ENCODE results near the gene DAB2IP.
"Not testable (repeated sequence)": the region's sequence is repeated elsewhere in the genome, so short reads cannot be mapped to it uniquely, and the experiment has no call there.

DAB2IP gene

DNA sequence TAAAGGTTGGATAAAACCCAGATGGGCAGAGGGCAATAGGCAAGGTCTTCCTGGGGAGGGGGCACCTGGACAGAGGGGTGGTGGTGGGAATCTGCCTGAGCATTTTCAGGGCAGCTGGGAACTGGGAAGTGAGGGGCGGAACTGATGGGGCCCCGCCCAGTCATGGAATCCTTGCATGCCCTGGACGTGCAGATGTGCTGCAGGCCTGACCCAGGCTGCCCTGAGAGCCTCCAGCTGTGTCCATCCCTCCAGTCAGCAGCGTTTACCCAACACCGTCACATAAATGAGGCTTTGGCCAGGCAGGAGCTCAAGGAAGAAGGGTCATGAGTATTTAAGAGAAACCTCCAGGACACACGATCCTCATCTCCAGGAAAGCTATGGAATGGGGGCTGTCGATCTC is 70.3 kb downstream of the DAB2IP start:
- DNase-seq (ENCODE audit: low read depth in 2 of 2, low spot score in 1 of 2) = no peak

- DNase-seq (ENCODE audit: low read depth in 2 of 2, low spot score in 1 of 2) = no peak
These were observed 73.8 kb downstream of the DAB2IP start for GRCh38 chr9:121725008-121725775.

DNA sequence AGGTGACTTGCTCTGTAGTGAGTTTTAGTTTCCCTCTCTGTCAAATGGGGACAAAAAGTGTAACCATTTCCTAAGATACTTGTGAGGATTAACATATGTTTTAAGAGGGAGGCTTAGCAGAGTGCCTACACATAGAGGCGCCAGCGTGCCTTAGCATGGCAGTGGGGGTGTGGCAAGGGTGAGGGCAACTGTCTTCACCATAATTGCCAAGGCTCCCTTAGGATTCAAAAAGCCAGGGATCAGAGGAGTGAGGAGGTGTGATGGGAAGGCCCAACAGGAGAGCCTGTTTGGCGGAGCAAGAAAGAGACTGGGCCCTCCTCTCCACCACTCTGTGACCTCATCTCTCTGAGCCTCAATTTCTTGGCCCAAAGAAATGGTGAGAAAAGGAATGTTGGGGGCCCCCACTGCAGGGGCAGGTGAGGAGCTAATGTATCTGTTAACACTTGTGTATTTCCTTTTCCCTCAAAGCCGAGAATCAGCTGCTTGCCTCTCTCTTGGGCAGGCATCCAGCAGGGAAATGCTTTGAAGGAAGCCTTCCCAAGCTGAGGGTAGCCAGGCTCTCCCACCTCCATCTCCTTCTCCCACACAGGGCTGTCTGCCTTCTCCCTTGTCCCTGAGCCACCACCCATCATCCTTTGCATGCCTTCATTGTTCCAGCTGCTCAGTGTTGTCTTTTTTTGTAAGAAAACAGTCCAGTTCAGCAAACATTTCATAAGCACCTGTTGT is 76.0 kb downstream of the DAB2IP start:
- DNase-seq (ENCODE audit: low read depth in 2 of 2, low spot score in 1 of 2) = no peak

DNA sequence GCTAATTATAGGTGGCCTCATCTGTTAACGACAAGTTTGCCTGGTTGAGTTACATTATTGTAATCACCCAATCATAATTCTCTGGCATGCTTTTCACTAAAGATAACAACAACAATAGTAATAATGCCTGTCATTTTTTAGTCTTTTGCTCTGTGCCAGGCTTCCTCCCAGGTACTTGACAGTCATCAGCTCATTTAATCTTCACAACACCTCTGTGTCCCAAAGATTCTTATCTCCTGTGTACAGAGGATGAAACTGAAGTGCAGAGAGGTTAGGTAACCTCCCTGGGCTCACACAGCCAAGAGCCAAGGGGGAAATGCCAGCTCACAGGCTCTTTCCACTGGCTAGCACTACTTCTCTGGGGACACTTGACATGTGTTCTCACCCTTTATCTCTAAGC is 77.5 kb downstream of the DAB2IP start:
- DNase-seq (ENCODE audit: low read depth in 2 of 2, low spot score in 1 of 2) = no peak

DNA sequence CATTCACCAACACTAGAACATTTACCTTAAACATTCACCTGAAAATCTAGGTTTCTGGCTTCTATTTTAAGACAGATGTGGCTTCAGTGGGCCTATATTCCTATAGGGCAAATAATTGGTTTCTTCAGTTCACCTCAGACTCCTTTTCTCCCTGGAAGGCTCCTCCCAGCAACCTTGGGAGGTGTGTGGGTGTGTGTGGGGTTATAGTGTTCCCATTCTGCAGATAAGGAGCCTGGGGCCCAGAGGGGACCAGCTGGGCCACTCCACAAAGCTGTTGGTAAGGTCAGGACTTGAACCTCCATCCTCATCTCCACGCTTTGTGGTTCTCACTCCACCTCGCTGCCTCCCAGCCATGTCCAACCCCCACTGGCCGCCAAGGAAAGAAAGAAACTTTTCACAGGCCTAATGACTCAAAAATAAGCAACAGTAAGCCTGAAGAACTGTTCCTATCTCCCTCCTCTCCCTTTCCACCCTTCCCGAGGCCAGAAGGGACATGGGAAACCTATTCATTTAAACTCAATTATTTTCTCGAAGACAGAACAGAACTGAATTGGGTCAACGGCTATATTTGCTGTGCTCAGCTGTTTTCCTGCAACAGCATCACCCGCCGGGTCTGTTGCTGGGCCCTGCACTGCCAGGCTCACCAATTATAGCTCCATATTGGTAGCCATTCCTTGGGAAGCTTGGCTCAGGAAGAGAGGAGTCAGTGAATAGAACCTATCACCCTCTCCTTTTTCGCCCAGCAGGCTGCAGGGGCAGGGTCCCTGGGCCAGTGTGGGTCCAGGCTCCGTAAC is 78.5 kb downstream of the DAB2IP start:
- no peak for DNase-seq (ENCODE audit: low read depth in 2 of 2, low spot score in 1 of 2)

GRCh38 chr9:121731090-121731489 is 79.7 kb downstream of the DAB2IP start:
- DNase-seq (ENCODE audit: low read depth in 2 of 2, low spot score in 1 of 2) = no peak

DNA sequence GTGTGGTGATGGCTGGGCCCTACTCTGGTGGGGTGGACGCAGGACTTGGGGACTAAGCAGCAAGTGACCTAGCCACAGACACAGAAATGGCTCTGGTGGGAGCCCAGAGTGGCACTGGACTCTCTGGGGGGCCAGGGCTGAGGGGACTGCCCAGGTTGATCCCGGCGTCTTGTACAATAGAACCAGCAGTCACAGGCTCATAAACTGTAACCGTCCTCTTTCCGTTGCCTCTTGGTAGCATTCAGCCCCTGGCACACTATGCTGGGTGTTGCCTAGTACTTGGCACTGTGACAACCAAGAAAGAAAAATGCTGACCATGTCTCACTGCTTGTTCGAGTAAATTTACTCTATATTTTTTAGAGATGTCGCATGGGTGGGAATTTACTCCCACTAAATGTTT is 80.5 kb downstream of the DAB2IP start:
- DNase-seq (ENCODE audit: low read depth in 2 of 2, low spot score in 1 of 2) = no peak

- no peak for DNase-seq (ENCODE audit: low read depth in 2 of 2, low spot score in 1 of 2)
These were observed 81.0 kb downstream of the DAB2IP start for GRCh38 chr9:121732389-121732788.

DNA sequence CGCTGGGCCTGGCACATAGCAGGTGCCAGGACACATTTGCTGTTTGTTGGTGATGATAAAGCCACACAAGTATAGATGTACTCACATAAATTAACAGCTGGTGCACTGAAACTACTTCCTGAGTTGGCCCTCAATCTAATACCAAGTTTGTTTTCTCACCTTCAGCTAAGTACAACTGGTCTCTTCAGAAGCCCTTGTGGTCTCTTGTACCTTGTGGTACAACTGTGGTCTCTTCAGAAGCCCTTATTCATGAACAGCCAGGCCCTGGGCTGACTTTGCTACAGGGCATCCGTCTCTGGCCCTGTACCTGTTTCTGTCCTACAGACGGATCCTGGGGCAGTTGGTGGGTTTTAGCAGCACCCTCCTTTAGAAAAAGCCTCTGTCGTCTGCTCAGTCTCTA is 81.5 kb downstream of the DAB2IP start:
- DNase-seq (ENCODE audit: low read depth in 2 of 2, low spot score in 1 of 2) = no peak

DNA sequence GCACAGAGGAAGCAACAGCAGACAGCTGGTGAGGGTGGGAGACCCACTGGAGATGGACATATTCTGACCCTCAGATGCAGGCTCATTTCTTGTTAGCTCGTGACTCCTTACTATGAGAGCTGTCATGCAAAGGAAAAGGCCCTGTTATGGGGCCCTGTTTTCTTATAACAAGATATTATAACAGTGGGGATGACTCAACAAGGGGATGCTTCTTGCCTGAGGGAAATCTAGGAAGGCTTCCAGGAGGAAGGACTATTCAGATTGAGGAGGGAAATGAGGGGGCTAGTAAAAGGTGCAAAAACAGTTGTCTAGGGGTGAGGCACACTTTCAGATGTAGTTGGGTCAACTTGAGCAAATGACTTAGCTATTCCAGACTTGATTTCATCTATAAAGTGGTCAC is 83.0 kb downstream of the DAB2IP start:
- DNase-seq (ENCODE audit: low read depth in 2 of 2, low spot score in 1 of 2) = no peak

DNA sequence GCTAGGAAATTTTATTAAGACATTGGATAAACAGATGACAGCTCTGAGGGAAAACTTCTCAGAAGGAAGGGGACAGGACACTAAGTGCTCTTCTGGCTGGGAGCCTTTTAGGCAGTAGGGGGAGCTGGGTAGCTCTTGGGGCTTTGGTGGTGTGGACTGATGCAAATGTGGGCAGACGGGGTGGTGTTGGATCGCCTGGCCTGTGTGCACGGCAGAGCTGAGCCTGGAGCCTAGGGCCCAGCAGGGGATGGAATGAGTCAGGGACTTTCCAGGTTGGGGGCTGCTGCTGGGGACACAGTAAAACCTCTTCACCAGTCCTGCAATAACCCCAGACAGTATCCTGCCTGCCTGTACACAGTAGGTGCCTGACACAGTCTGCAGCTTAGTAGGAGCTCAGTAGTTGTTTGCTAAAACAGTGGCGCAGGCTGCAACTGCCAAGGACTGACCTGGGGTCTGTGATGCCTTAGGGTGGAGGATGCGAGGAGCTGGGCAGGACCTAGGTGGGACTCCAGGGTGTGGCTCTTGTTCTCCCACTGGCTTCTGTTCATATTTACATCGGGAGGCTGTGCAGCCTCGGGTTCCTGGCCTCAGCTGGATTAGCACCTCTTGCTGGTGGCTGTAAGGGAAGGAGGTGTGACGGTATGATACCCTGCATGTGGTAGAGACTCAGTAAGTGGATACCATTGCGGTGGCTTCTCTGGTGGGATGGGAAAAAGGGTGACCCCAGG is 83.8 kb downstream of the DAB2IP start:
- DNase-seq (ENCODE audit: low read depth in 2 of 2, low spot score in 1 of 2) = no peak

- DNase-seq (ENCODE audit: low read depth in 2 of 2, low spot score in 1 of 2) = no peak
These were observed 84.6 kb downstream of the DAB2IP start for GRCh38 chr9:121735793-121736770.

DNA sequence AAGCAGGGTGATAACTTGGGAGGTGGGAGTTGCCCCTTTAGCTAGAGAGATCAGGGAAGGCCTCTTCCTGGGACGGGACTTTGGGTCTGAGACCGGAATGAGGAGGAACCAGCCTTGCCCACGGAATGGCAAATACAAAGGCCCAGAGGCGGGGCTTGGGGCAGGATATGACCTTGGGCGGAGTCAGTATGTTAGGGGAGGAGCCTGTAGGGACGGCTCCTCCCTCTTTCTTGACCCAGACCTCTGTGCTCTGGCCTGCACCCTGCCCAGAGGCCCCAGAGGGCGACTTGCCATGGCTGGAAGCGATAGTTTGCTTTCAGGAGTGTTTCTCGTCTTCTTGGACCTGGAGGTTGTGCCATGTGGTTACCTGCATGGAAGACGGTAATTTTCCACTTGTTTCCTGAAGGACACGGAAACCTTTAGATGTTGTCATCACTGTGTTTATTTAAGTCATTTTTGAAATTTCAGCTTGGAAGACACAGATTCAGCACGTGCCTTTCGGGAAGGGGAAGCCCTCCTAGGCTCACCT is 85.6 kb downstream of the DAB2IP start:
- DNase-seq (ENCODE audit: low read depth in 2 of 2, low spot score in 1 of 2) = no peak

DNA sequence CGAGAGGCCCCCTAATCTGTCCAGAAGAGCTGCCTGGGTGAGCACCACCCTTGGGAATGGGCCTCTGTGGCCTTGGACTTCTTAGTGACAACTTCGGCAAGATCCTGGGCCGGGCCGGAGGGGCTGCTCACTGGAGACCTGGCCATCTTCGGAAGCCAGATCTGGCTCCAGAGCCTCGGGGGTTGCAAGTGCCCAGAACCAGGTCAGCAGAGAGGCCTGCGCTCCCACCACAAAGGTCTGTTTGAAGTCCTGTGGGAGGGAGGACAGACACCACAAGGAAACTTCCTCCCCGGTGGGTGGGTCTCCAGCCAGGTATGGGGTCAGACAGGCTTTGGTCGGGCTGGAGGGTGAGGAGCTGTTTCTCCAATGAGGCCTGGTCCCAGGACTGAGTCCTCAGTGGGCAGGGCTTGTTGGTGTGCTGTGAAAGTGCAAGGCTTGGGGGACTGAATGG is 86.1 kb downstream of the DAB2IP start:
- DNase-seq (ENCODE audit: low read depth in 2 of 2, low spot score in 1 of 2) = no peak

DNA sequence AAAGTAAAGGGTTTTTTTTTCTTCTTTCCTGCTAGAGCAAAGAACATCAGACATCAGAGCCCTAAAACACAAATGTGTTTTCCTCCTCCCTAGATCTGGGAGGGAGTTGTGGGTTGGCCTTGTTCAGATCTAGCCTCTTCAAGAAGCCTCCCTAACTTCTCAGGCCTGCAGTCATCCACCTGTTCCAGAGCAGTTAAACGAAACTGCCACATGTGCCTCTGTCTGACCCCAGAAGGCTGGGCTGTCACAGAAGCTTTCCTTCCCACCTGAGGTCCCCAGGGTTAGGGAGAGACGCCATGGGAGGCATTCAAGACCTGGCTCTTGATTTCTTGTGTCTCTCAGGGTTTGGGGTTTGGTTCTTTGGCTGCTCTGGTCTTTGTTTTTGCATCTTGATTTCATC is 87.0 kb downstream of the DAB2IP start:
- no peak for DNase-seq (ENCODE audit: low read depth in 2 of 2, low spot score in 1 of 2)

DNA sequence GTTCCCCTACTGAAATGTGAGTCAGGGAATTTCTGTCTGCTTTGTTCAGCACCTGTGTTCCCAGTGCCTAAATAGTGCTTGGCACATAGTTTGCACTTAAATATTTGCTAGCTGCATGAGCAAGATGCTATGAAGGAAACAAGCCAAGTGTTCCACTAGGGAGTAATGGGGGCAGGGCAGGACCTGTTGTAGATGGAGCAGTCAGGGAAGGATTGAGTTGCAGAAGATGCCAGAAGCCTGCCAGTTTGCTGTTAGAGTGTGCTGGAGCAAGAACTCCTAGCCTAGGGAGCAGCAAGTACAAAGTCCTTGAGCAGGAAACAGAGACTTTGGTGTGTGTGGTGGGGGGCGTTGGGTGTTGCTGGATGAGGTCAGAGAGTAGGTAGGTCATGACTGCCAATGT is 87.5 kb downstream of the DAB2IP start:
- no peak for DNase-seq (ENCODE audit: low read depth in 2 of 2, low spot score in 1 of 2)

- no peak for DNase-seq (ENCODE audit: low read depth in 2 of 2, low spot score in 1 of 2)
These were observed 88.5 kb downstream of the DAB2IP start for GRCh38 chr9:121739971-121740370.

DNA sequence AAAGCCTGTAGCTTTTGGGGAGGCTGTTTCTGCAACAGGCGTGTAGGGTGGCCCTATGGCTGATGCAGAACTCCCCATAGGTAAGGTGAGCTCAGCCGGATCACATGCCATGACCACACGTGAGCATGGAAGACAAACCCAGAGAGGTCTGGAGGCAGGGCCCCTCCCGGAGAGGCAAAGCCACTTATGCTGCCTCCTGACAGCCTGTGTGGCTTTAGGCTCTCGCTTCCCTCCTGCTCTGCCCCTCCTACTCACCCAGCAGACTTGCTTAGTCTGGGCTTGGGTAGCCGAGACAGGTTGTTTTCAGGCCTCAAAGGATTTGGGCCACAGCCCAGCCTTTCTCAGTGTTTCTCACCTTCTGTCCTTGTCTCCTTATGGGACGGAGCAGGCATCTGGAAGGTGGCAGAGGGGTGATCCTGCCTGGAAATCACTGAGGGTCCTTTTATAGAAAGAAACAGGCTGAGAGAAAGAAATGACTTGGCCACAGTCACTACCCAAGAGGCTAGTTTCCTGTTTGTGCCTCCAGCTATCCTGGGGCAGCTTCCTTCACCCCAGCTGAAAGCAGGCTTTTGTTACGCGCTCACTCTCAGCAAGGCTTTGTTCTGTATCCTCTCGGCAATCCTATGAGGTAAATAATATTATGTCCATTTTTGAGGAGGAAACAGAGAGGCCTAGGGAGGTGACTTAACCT is 89.9 kb downstream of the DAB2IP start:
- no peak for DNase-seq (ENCODE audit: low read depth in 2 of 2, low spot score in 1 of 2)

- not testable (repeated sequence) for DNase-seq (ENCODE audit: low read depth in 2 of 2, low spot score in 1 of 2)
These were observed 90.5 kb downstream of the DAB2IP start for GRCh38 chr9:121741919-121742283.
